CD8-positive, alpha-beta memory T cell (primary cell): ENCODE measurements around the gene CFAP99. TPM values are rescaled to one million over a fixed set of nuclear protein-coding genes. Genes with fewer than 3 reads are reported as not detected.

ENCODE experiments used
- CTCF ChIA-PET: fragments of 350-600 bp; sonication (Branson Sonifier 250); formaldehyde crosslinking; loops from one replicate; lab custom pipeline; 2021; ENCODE audit warnings: antibody characterized with exemption; lab: Charles Lee
- POLR2A ChIA-PET: fragments of 350-600 bp; sonication (Branson Sonifier 250); formaldehyde crosslinking; loops from one replicate; lab custom pipeline; 2021; ENCODE audit warnings: antibody characterized with exemption; lab: Charles Lee
- DNase-seq, 5 donors: peaks; one replicate each; pipeline versions ENCODE4 v3.0.0 to v3.0.0-alpha.2; 2020 to 2022; ENCODE audit warnings: mixed read lengths in 1 of 5
- H3K27ac ChIP-seq: one replicate; pipeline ENCODE4 v1.7.0; 2013; ENCODE audit warnings: low read depth, mild to moderate bottlenecking, low read length, moderate library complexity
- H3K27me3 ChIP-seq: 2 replicates; pipeline ENCODE4 v1.7.0; 2013; ENCODE audit warnings: low read length, mild to moderate bottlenecking; ENCODE audit not compliant: insufficient read depth, poor library complexity, severe bottlenecking
- H3K36me3 ChIP-seq: 2 replicates; pipeline ENCODE4 v1.7.0; 2013; ENCODE audit warnings: mild to moderate bottlenecking, low read length, moderate library complexity; ENCODE audit not compliant: insufficient read depth
- H3K4me1 ChIP-seq: 2 replicates; pipeline ENCODE4 v1.7.0; 2013; ENCODE audit warnings: mild to moderate bottlenecking, low read length, moderate library complexity; ENCODE audit not compliant: insufficient read depth
- H3K4me3 ChIP-seq: 2 replicates; pipeline ENCODE4 v1.7.0; 2013; ENCODE audit warnings: mild to moderate bottlenecking, low read length
- H3K9me3 ChIP-seq: 2 replicates; pipeline ENCODE4 v1.7.0; 2013; ENCODE audit warnings: mild to moderate bottlenecking, low read length
- H3K27ac Mint-ChIP-seq, 8 donors: one replicate each; pipeline ENCODE4 v1.8.0; 2020 to 2021; ENCODE audit warnings: mixed read lengths in 8 of 8, mild to moderate bottlenecking in 6 of 8, inconsistent platforms in 3 of 8, moderate library complexity in 3 of 8
- H3K27me3 Mint-ChIP-seq, 2 donors: one replicate each; pipeline ENCODE4 v1.8.0; 2020 to 2021; ENCODE audit warnings: mixed read lengths in 2 of 2, mild to moderate bottlenecking in 1 of 2, moderate library complexity in 1 of 2
- H3K36me3 Mint-ChIP-seq, 3 donors: one replicate each; pipeline ENCODE4 v1.8.0; 2020 to 2021; ENCODE audit warnings: mixed read lengths in 3 of 3, inconsistent platforms in 1 of 3, mild to moderate bottlenecking in 1 of 3
- H3K4me1 Mint-ChIP-seq, 3 donors: one replicate each; pipeline ENCODE4 v1.8.0; 2020 to 2021; ENCODE audit warnings: mixed read lengths in 3 of 3, inconsistent platforms in 1 of 3, mild to moderate bottlenecking in 1 of 3
- H3K4me3 Mint-ChIP-seq, 7 donors: one replicate each; pipeline ENCODE4 v1.8.0; 2020 to 2021; ENCODE audit warnings: mixed read lengths in 7 of 7, mild to moderate bottlenecking in 6 of 7, moderate library complexity in 4 of 7, inconsistent platforms in 2 of 7
- H3K9me3 Mint-ChIP-seq, 5 donors: one replicate each; pipeline ENCODE4 v1.8.0; 2020 to 2022; ENCODE audit warnings: mixed read lengths in 5 of 5, mild to moderate bottlenecking in 3 of 5, moderate library complexity in 2 of 5, inconsistent platforms in 1 of 5
- polyA plus RNA-seq: library from polyadenylated mRNA; unstranded; fragments of 300-500 nt; fragmentation: Illumina TruSeq; gene quantifications from one replicate; pipeline ENCODE4 v1.2.3, GENCODE V29; 2021
- total RNA-seq, 2 experiments: library from RNA; stranded (reverse); gene quantifications; one replicate each; pipeline ENCODE4 v1.2.3, GENCODE V29; 2021

The CFAP99 gene
- total and polyA plus RNA-seq, 3 experiments from 2014 or later, result 0.07 TPM; not detected in 2

DNA sequence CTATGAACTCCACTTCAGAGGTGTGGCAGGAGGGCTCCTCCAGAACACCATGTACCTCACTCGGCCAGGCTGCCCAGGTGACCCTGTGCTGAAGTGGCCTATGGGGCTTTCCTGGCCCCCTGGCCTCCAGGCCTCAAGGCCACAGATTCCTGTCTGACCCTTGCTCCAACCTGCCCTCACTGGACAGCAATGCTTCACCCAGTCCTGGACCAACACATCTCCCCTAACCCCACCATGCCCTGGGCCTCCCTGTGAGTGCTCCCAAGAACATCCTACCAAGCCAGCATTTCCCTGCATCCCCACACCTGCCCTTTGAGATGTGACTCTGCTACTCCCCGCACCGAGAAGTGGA, 10.8 kb upstream of the CFAP99 start:
- Mint-ChIP-seq H3K4me3 (no peak overlapping the region), H3K9me3 (no peaks in the 10 kb centered on the region), H3K27me3 (peaks cover 0 to 1% of the 10 kb centered on the region in 2 donors), H3K36me3 (peaks cover 0 to 3% (median 0%) of the 10 kb centered on the region in 3 donors), H3K4me1 (peaks cover 38 to 66% (median 50%) of the 10 kb centered on the region in 3 donors), H3K27ac (peak overlapping the region in 4 of 8 donors; percentile 45 to 80 (median 56))
- DNase-seq, result no peak
- Histone ChIP-seq H3K36me3 (no peaks in the 10 kb centered on the region), H3K4me3 (no peak overlapping the region), H3K9me3 (no peaks in the 10 kb centered on the region), H3K27me3 (no peaks in the 10 kb centered on the region), H3K4me1 (peaks cover 44% of the 10 kb centered on the region), H3K27ac (no peak overlapping the region)
- POLR2A ChIA-PET, result no interaction called here
- CTCF ChIA-PET, result interaction anchor here (1.6 kb wide), 1 partner anchor 14 kb away, joined by 4 read pairs; no protein-coding TSS in a partner anchor

DNA sequence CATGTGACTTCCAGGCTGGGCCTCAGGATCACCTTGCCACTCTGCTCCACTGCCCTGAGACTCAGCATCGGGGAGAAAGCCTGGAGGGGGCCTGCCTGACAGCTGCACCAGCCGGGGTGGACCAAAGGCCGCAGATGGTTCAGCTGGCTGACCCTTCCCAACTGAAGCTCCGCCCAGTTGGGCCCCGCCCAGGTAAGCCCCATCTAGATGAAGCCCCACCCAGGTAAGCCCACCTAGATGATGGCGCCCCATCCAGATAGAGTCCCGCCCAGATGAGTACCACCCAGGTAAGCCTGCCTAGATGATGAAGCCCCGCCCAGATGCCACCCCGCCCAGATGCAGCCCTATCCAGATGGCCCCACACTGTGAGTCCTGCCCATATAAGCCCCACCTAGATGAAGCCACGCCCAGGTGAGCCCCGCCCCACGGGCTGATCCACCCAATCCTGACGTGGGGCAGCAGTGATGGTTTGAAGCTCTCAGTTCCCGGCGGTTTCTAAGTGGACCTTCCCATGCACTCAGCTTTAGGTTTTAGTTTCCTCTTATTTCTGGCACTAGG, 10.3 kb upstream of the CFAP99 start:
- Histone ChIP-seq H3K9me3 (no peaks in the 10 kb centered on the region), H3K4me1 (peaks cover 47% of the 10 kb centered on the region), H3K36me3 (no peaks in the 10 kb centered on the region), H3K27ac (no peak overlapping the region), H3K4me3 (no peak overlapping the region), H3K27me3 (no peaks in the 10 kb centered on the region)
- Mint-ChIP-seq H3K36me3 (peaks cover 0 to 3% (median 0%) of the 10 kb centered on the region in 3 donors), H3K4me1 (peaks cover 43 to 66% (median 55%) of the 10 kb centered on the region in 3 donors), H3K9me3 (no peaks in the 10 kb centered on the region), H3K27me3 (peaks cover 0 to 2% of the 10 kb centered on the region in 2 donors), H3K27ac (peak overlapping the region in 5 of 8 donors; percentile 5 to 80 (median 23)), H3K4me3 (peak overlapping the region in 1 of 7 donors; percentile 68)
- POLR2A ChIA-PET, result no interaction called here
- DNase-seq, result no peak
- CTCF ChIA-PET, result no interaction called here

DNA sequence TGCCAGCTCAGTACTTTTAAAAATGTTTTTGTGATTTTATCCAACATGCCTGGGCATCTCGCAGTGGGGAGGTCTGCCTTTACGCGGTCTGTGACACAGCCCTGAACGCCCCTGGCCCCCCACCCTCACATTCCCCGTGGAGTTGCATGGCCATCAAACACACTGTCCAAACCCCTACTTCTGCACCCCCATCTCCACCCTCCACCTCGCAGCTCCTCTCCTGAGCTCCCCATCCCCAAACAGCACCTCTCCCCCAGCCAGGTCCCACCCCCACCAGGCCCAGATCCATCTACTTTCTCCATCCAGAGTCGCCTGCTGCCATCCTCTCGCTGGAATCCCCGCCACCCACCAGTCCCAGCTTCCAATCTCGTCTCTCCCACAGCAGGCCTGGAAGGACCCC, 9.8 kb upstream of the CFAP99 start:
- peaks cover 0 to 3% (median 0%) of the 10 kb centered on the region in 3 donors for H3K36me3 Mint-ChIP-seq
- peaks cover 52% of the 10 kb centered on the region for H3K4me1 ChIP-seq
- no peaks in the 10 kb centered on the region for H3K36me3 ChIP-seq
- no peaks in the 10 kb centered on the region for H3K9me3 ChIP-seq
- H3K27me3 ChIP-seq, result no peaks in the 10 kb centered on the region
- H3K27me3 Mint-ChIP-seq, result peaks cover 0 to 3% of the 10 kb centered on the region in 2 donors
- ChIA-PET POLR2A (no interaction called here), CTCF (interaction anchor here (1.2 kb wide), 1 partner anchor 41 kb away, joined by 3 read pairs; no protein-coding TSS in a partner anchor)
- no peaks in the 10 kb centered on the region for H3K9me3 Mint-ChIP-seq
- DNase-seq, result no peak
- H3K27ac ChIP-seq, result no peak overlapping the region
- H3K4me1 Mint-ChIP-seq, result peaks cover 48 to 71% (median 60%) of the 10 kb centered on the region in 3 donors
- H3K4me3 ChIP-seq, result no peak overlapping the region
- H3K4me3 Mint-ChIP-seq, result peak overlapping the region in 1 of 7 donors; percentile 68
- H3K27ac Mint-ChIP-seq, result peak overlapping the region in 3 of 8 donors; percentile 17 to 64 (median 29)

DNA sequence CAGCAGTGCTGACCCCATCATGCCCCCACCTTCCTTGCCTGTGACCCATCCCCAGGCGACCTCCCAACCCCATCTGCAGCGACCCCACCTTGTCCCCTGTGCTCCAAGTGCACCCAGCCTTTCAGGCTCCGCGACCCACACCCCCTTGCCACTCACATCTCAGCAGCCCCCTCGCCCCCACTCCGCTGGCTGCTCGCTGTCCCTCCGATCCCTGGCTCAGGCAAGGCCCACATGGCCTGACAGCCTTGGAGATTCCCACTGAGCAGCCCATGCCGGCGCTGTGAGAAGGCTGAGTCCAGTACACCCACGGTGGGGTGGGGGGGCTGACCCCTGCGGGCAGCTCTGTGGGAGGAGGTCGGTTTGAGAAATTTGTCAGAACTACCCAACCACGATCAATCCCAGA, 9.4 kb upstream of the CFAP99 start:
- Histone ChIP-seq H3K36me3 (no peaks in the 10 kb centered on the region), H3K27ac (no peak overlapping the region), H3K9me3 (no peaks in the 10 kb centered on the region), H3K4me3 (no peak overlapping the region), H3K27me3 (no peaks in the 10 kb centered on the region), H3K4me1 (peaks cover 56% of the 10 kb centered on the region)
- Mint-ChIP-seq H3K27me3 (peaks cover 0 to 3% of the 10 kb centered on the region in 2 donors), H3K4me1 (peaks cover 50 to 72% (median 61%) of the 10 kb centered on the region in 3 donors), H3K36me3 (peaks cover 0 to 1% (median 0%) of the 10 kb centered on the region in 3 donors), H3K9me3 (no peaks in the 10 kb centered on the region), H3K27ac (peak overlapping the region in 2 of 8 donors; percentile 29 to 64), H3K4me3 (no peak overlapping the region)
- ChIA-PET POLR2A (no interaction called here), CTCF (interaction anchor here (1.2 kb wide), 1 partner anchor 41 kb away, joined by 3 read pairs; no protein-coding TSS in a partner anchor)
- DNase-seq, result no peak

DNA sequence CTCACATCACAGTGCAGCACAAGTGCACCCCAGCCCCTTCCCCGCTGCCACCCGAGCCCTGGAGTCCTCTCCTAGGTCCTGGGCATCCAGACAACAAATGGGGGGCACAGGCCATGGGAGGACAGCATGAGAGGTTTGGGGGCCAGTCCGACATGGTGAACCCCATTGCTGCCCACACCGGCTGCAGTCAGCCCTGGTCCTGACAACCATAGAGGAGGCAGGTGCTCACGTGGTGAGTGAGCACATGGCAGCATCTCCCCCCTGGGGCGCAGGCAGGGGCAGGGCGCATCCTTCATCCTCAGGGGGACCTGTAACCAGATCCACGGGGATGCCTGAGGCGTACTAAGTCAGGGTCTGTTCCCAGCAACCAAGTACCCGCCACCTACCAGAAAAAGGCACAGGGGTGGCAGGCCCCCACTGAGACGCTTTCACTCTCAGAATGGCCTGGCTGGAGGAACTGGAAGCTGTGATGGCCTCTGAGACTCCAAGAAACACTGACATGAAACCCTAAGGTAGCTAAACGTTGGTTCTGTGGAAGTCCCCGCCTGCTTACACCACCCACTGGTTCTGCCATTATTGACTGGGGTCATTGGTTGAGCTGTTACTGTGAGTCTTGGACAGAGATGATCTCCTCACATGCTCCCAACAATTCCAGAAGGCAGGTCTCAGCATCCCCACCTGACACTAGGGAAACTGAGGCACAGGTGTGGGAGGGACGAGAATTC, 6.8 kb upstream of the CFAP99 start:
- H3K27me3 Mint-ChIP-seq, result peaks cover 0 to 3% of the 10 kb centered on the region in 2 donors
- no peaks in the 10 kb centered on the region for H3K9me3 ChIP-seq
- peaks cover 59 to 90% (median 77%) of the 10 kb centered on the region in 3 donors for H3K4me1 Mint-ChIP-seq
- POLR2A ChIA-PET, result interaction anchor here (0.5 to 2.3 kb wide), 8 partner anchors 8 to 170 kb away, joined by 3 to 21 read pairs (median 6); partner anchors contain the start of genes HAUS3, MXD4, POLN and RNF4
- no peaks in the 10 kb centered on the region for H3K9me3 Mint-ChIP-seq
- H3K36me3 Mint-ChIP-seq, result no peaks in the 10 kb centered on the region
- H3K4me3 ChIP-seq, result peak overlapping the region; percentile 48
- no peak for DNase-seq
- peak overlapping the region; percentile 95 for H3K27ac ChIP-seq
- H3K4me3 Mint-ChIP-seq, result peak overlapping the region; percentile 74 to 85 (median 78)
- no peaks in the 10 kb centered on the region for H3K36me3 ChIP-seq
- CTCF ChIA-PET, result interaction anchor here (0.9 to 2.8 kb wide), 19 partner anchors 8 to 192 kb away, joined by 3 to 14 read pairs (median 7); partner anchors contain the start of genes FAM193A and MXD4
- H3K27me3 ChIP-seq, result no peaks in the 10 kb centered on the region
- H3K4me1 ChIP-seq, result peaks cover 69% of the 10 kb centered on the region
- H3K27ac Mint-ChIP-seq, result peak overlapping the region; percentile 93 to 100 (median 98)

DNA sequence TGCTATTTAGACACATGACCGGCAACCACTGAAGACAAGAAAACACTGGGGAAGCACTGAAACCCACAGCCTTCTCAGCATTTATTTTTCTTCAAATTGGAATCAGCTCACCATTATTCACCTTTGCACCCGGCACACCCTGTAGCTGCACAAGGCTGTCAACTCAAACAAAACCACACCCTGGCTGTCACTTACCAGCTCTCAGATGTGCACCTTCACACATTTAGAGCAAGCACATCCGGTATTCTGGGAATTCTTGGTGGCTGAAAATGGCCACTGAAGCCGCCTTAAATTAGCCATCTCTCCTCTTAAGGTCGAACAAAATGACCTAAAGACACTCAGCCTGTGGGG, 6.2 kb upstream of the CFAP99 start:
- Mint-ChIP-seq H3K4me3 (peak overlapping the region; percentile 74 to 85 (median 78)), H3K36me3 (peaks cover 0 to under 1% (median 0%) of the 10 kb centered on the region in 3 donors), H3K4me1 (peaks cover 58 to 88% (median 75%) of the 10 kb centered on the region in 3 donors), H3K27me3 (peaks cover 0 to 3% of the 10 kb centered on the region in 2 donors), H3K27ac (peak overlapping the region; percentile 93 to 100 (median 98)), H3K9me3 (no peaks in the 10 kb centered on the region)
- H3K27me3 ChIP-seq, result no peaks in the 10 kb centered on the region
- ChIA-PET CTCF (interaction anchor here (0.8 to 2.8 kb wide), 21 partner anchors 9 to 192 kb away, joined by 3 to 14 read pairs (median 6); partner anchors contain the start of genes FAM193A and MXD4), POLR2A (interaction anchor here (0.6 to 2.3 kb wide), 10 partner anchors 11 to 403 kb away, joined by 3 to 21 read pairs (median 4); partner anchors contain the start of genes FAM193A, HAUS3, MXD4 and NELFA)
- peak overlapping the region; percentile 95 for H3K27ac ChIP-seq
- H3K4me1 ChIP-seq, result peaks cover 70% of the 10 kb centered on the region
- peak overlapping the region; percentile 48 for H3K4me3 ChIP-seq
- H3K9me3 ChIP-seq, result no peaks in the 10 kb centered on the region
- H3K36me3 ChIP-seq, result no peaks in the 10 kb centered on the region
- DNase-seq, result peak; percentile 47 to 84 (median 75)

DNA sequence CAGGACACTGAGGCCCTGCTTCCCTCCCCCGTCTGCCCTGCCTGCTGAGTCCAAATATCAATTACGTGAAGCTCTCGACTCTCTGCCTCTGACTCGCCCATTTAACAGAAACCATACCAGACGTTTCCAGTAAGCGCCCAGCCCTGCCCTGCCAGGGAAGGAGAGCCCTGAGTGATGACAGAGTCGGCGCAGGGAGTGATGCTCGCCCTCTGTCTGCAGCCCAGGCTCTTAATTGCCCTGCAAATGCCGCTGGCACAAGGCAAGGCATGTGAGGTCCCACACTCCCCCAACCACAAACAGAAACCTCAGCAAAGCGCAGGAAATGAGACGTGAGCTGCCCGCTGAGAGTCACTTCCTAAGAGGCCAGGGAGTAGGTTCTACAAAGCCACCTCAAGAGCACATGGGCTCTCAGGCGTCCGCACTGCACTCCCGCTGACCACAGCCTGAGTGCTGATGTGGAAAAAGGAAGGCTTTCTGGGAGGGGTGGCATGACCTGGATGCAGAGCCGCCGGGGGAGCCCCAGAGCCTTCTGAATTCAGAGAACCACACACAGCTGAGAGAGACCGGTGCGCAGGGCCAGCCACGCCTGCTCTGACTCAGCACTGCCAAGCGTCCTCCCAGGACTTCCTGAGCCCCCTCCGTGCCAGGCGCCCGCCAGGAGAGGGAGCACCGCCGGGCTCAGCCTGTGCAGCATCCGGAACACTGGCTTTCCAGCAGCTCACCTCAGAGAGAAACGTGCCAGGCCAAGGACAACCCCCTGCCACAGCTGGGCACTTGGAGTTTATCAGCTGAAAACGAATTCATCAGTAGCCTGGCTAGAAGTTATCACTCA, 5.7 kb upstream of the CFAP99 start:
- ChIA-PET CTCF (interaction anchor here (0.5 to 2.8 kb wide), 25 partner anchors 9 to 562 kb away, joined by 3 to 14 read pairs (median 5); partner anchors contain the start of genes FAM193A and MXD4), POLR2A (interaction anchor here (0.6 to 2.3 kb wide), 11 partner anchors 10 to 404 kb away, joined by 3 to 21 read pairs (median 3); partner anchors contain the start of genes FAM193A, HAUS3, MXD4 and NELFA)
- Histone ChIP-seq H3K9me3 (no peaks in the 10 kb centered on the region), H3K27ac (peak overlapping the region; percentile 95), H3K27me3 (no peaks in the 10 kb centered on the region), H3K4me3 (peak overlapping the region; percentile 48), H3K36me3 (no peaks in the 10 kb centered on the region), H3K4me1 (peaks cover 72% of the 10 kb centered on the region)
- H3K27me3 Mint-ChIP-seq, result peaks cover 0 to 6% of the 10 kb centered on the region in 2 donors
- H3K36me3 Mint-ChIP-seq, result peaks cover 0 to 3% (median 0%) of the 10 kb centered on the region in 3 donors
- peaks cover 60 to 88% (median 71%) of the 10 kb centered on the region in 3 donors for H3K4me1 Mint-ChIP-seq
- H3K9me3 Mint-ChIP-seq, result no peaks in the 10 kb centered on the region
- H3K4me3 Mint-ChIP-seq, result peak overlapping the region; percentile 74 to 85 (median 78)
- DNase-seq, result peak; percentile 85 to 97 (median 92)
- peak overlapping the region; percentile 93 to 100 (median 98) for H3K27ac Mint-ChIP-seq
